Astrocyte of the spinal cord (primary cell): Measurements from ENCODE around the gene ANXA11.

Experiments used
- DNase-seq: peaks from one replicate; pipeline ENCODE4 v3.0.0; 2011; ENCODE audit warnings: low read depth, low spot score
- H3K4me3 ChIP-seq: 2 replicates; pipeline ENCODE4 v1.5.1; 2011; ENCODE audit warnings: low read depth, mild to moderate bottlenecking, low read length, moderate library complexity
- CTCF ChIP-seq: IDR thresholded peaks from 2 replicates; pipeline ENCODE4 v1.5.1; 2012; ENCODE audit warnings: low read depth, mild to moderate bottlenecking, low read length, inconsistent platforms
- in situ Hi-C: cut with HindIII; loops from 2 replicates; pipeline ENCODE4 v1.10.0; 2017; ENCODE audit warnings: low sequenced_read_pairs

Gene ANXA11

GRCh38 chr10:80154626-80154977, 50.7 kb downstream of the ANXA11 start:
- no peak for DNase-seq
- in situ Hi-C loops, result no loop called here
- no peak for TF ChIP-seq CTCF
- no peak overlapping the region for H3K4me3 ChIP-seq

GRCh38 chr10:80153460-80153859, 51.9 kb downstream of the ANXA11 start:
- no peak overlapping the region for H3K4me3 ChIP-seq
- no peak for DNase-seq
- no peak for TF ChIP-seq CTCF
- in situ Hi-C loops, result no loop called here

GRCh38 chr10:80152820-80153219, 52.5 kb downstream of the ANXA11 start:
- no peak overlapping the region for H3K4me3 ChIP-seq
- TF ChIP-seq CTCF, result no peak
- in situ Hi-C loops, result no loop called here

GRCh38 chr10:80150172-80150571, 55.2 kb downstream of the ANXA11 start:
- TF ChIP-seq CTCF, result no peak
- in situ Hi-C loops, result no loop called here
- DNase-seq, result no peak
- H3K4me3 ChIP-seq, result no peak overlapping the region

More at GRCh38 chr10:80152820-80153219, 52.5 kb downstream of the ANXA11 start:
- no peak for DNase-seq

GRCh38 chr10:80149123-80149522, 56.2 kb downstream of the ANXA11 start:
- TF ChIP-seq CTCF, result no peak
- no peak for DNase-seq
- H3K4me3 ChIP-seq, result no peak overlapping the region
- in situ Hi-C loops, result no loop called here

- in situ Hi-C loops, result no loop called here
These were observed 57.1 kb downstream of the ANXA11 start for GRCh38 chr10:80148166-80148805.

More at GRCh38 chr10:80148166-80148805, 57.1 kb downstream of the ANXA11 start:
- no peak for DNase-seq
- no peak overlapping the region for H3K4me3 ChIP-seq
- TF ChIP-seq CTCF, result no peak
